NB4 (cell line): Measurements from ENCODE around the gene ARCN1.
"Not testable (repeated sequence)": the region's sequence is repeated elsewhere in the genome, so short reads cannot be mapped to it uniquely, and the experiment has no call there.

Source experiments
- DNase-seq: peaks from one replicate; pipeline ENCODE4 v3.0.0; 2010; ENCODE audit warnings: low read depth
- H3K4me3 ChIP-seq: one replicate; pipeline ENCODE4 v1.5.1; 2011; ENCODE audit warnings: mild to moderate bottlenecking, low read depth, low read length, moderate library complexity
- MYC ChIP-seq: IDR thresholded peaks from 2 replicates; pipeline ENCODE4 v1.6.1; 2011; ENCODE audit warnings: low read depth, low read length
- POLR2A ChIP-seq: IDR thresholded peaks from 2 replicates; pipeline ENCODE4 v1.6.1; 2011; ENCODE audit warnings: mild to moderate bottlenecking; ENCODE audit not compliant: insufficient read length; ENCODE audit errors: extremely low read depth
- TF ChIP-seq, protein P1 (sequence below): IDR thresholded peaks from one replicate; pipeline ENCODE4 v1.5.1; 2012; ENCODE audit warnings: low read depth, low read length
- TF ChIP-seq, protein P2 (sequence below): IDR thresholded peaks from 2 replicates; pipeline ENCODE4 v1.6.1; 2011; ENCODE audit warnings: low read depth, low read length

Gene ARCN1

DNA sequence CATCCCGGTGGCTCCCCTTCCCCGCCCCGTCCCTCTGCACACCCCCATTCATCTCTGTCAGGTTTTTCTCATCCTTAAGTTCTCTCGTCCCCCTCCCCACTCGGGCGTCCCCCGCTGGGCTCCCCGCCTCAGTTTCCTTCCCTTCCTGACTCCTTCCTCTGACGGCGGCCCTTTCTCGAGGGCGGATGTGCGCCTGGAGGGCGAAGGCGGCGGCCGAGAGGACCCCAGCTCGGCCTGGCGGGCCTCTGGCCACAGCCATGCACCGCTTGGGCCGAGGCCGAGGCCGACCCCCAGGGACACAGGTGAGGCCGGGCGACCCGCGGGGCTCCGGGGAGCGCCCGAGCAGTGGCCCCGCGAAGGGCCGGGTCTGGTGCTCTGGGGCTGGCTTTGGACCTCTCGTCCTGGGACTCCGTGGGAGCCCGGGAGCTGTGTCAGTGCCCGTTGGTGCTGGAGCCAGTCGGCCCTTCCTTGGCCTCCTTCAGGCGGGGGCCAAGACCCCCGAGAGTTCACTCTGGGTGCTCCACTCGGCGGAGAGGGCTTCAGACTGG is 38.1 kb downstream of the ARCN1 start:
- H3K4me3 ChIP-seq = no peak overlapping the region
- TF ChIP-seq, protein P1, sequence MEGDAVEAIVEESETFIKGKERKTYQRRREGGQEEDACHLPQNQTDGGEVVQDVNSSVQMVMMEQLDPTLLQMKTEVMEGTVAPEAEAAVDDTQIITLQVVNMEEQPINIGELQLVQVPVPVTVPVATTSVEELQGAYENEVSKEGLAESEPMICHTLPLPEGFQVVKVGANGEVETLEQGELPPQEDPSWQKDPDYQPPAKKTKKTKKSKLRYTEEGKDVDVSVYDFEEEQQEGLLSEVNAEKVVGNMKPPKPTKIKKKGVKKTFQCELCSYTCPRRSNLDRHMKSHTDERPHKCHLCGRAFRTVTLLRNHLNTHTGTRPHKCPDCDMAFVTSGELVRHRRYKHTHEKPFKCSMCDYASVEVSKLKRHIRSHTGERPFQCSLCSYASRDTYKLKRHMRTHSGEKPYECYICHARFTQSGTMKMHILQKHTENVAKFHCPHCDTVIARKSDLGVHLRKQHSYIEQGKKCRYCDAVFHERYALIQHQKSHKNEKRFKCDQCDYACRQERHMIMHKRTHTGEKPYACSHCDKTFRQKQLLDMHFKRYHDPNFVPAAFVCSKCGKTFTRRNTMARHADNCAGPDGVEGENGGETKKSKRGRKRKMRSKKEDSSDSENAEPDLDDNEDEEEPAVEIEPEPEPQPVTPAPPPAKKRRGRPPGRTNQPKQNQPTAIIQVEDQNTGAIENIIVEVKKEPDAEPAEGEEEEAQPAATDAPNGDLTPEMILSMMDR = no peak
- TF ChIP-seq POLR2A = no peak
- no peak for TF ChIP-seq MYC
- TF ChIP-seq, protein P2, sequence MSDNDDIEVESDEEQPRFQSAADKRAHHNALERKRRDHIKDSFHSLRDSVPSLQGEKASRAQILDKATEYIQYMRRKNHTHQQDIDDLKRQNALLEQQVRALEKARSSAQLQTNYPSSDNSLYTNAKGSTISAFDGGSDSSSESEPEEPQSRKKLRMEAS = no peak
- no peak for DNase-seq

DNA sequence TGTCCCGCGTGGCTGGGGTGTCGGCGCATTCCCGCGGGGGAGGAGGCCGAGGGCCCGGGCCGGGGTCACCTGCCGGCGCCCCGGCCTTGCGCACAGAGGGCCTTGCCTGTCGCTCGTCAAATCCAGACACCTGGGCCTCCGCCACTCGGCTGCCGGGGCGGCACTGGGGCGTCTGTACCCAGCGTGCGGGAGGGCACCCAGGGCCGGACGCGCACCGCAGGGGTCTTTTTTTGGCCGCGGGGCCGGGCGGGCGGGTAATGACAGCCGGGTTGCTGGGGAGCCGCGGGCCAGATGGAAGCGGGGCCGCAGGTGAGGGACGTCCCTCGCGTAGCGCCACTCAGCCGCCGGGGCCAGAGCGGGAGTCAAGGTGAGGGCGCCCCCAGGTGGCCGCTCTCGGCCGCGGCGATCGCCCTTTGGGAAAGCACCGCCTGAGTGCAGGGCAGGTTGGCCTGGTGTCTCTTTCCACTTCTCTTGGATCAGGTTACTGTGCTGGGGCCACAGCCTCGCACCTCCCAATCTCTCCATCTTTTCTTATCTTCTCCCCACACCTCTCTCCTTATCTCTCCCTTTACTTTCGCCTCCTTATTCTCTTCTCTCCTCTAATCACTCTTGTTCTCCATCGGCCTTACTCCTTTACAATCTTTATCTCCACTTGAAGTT is 38.7 kb downstream of the ARCN1 start:
- peak; percentile 79 for DNase-seq
- TF ChIP-seq, protein P1 = peak; percentile 83
- no peak for TF ChIP-seq POLR2A
- no peak overlapping the region for H3K4me3 ChIP-seq

DNA sequence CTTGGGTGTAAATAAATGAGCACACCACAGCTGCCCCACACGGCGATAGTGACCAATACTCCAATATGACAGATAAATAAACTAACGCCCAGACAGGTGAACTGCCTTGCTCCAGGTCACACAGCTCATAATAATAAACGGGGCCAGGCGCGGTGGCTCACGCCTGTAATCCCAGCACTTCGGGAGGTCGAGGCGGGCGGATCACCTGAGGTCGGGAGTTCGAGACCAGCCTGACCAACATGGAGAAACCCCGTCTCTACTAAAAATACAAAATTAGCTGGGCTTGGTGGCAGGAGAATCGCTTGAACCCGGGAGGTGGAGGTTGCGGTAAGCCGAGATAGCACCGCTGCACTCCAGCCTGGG is 39.2 kb downstream of the ARCN1 start:
- H3K4me3 ChIP-seq, DNase-seq: not testable (repeated sequence)

DNA sequence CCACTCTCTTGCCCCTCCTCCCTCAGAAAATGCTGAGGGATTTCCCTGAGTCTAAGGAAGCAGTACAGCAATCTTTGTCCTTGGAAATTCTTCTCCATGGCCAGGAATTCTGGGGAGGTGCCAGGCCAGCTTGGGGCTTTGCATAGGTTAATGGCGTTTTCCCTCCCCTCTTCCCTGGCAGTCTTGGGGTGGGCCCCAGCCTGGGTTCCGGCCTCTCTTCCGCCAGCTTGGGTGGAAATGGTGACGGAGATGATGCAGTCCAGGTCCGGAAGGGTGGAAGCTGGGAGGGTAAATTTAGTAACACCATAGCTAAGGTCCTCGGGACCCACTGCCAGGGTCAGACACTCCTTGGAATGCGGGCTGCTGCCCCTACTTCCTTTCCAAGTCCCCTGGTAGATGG is 40.2 kb downstream of the ARCN1 start:
- H3K4me3 ChIP-seq = no peak overlapping the region
- TF ChIP-seq, protein P1 = no peak
- no peak for TF ChIP-seq POLR2A
- TF ChIP-seq, protein P2 = no peak
- DNase-seq = no peak

DNA sequence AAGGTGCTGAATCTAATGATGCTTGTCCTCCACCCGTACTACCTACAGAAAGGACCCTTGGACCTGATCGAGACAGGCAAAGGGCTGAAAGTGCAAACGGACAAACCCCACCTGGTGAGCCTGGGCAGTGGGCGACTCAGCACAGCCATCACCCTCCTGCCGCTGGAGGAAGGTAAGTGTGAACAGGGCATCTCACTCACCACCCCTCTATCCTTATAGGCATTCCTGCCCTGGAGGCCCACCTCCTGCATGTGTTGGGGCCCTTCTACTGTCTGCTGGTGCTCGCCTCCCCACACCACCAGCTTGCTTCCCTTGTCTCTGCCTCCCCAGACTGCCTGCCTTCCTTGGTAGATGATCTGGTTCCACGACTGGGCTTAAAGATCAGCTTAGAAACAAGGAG is 42.3 kb downstream of the ARCN1 start:
- DNase-seq = no peak
- no peak overlapping the region for H3K4me3 ChIP-seq
- TF ChIP-seq MYC (no peak), POLR2A (no peak)
- TF ChIP-seq, protein P2 = no peak
- TF ChIP-seq, protein P1 = no peak

DNA sequence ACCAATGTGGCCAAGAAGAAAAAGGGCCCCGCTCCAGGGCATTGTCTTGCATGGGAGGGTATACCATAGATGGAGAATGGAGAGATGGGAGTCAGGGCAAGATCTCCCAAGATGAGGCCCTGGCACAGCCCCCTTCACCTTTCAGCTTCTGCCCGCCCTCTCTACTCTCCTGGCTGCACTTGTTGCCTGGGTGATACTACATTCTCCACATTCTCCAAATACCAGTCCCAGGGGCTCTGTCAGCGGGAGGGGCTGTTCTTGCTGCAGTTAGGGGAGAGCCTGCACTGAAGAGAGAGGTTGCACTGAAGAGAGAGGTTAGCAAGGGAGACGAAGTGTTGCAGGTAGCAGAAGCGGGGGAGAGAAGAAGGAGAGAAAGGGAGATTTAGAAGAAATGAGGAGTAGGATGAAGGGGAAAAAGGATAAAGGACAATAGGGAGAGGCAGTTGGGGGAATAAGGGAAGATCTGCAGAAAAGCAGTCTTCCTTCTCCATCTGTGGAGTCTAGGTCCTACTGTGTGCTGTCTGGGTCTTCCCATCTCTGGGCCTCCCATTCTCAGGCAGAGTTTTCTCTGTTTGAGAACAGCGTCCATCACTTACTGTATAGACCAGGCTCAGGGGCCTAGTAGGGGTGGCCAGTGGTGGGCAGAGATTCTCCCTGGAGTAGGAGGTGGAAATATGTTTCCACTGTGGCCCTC is 43.2 kb downstream of the ARCN1 start:
- H3K4me3 ChIP-seq = no peak overlapping the region
- TF ChIP-seq, protein P2 = no peak
- TF ChIP-seq MYC (no peak), POLR2A (no peak)
- TF ChIP-seq, protein P1 = no peak
- no peak for DNase-seq
